ENCODE results near the gene SLC6A5.

DNA sequence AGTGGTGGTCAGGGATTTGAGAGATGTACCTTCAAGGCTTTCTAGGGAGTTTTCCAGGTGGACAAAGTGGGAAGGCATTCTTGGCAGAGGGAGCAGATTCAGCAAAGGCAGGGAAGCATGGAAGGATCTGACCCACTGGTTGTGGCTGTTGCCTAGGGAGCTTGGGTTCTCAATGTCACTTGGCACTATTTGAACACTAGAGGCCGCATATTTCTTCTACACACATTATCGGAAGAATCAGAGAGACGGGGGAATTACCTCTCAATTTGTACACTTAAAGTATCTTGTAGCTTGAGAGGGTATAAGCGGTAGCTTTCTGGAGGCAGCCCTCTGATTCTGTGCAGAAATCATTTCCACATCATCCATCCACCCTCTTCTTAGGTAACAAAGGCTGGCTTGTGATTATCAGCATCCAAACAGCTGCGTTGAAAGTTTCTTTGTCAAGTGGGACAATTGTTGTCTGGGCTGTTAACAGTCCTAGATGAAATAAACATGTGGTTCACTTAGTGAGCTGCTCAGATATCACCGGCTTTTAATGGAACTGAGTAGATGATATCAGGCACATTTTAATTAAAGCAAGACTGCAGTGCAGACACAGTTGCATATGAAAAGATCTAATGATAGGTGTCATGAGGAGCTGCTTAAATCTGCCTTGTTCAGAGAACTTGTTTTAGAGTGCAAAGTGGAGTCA, 72.6 kb downstream of the SLC6A5 start:
- TF ChIP-seq RFX5 (IDR thresholded peaks at IDR 0.05; ENCODE audit: low read depth, low read length) = no peak
- TF ChIP-seq, protein P1, sequence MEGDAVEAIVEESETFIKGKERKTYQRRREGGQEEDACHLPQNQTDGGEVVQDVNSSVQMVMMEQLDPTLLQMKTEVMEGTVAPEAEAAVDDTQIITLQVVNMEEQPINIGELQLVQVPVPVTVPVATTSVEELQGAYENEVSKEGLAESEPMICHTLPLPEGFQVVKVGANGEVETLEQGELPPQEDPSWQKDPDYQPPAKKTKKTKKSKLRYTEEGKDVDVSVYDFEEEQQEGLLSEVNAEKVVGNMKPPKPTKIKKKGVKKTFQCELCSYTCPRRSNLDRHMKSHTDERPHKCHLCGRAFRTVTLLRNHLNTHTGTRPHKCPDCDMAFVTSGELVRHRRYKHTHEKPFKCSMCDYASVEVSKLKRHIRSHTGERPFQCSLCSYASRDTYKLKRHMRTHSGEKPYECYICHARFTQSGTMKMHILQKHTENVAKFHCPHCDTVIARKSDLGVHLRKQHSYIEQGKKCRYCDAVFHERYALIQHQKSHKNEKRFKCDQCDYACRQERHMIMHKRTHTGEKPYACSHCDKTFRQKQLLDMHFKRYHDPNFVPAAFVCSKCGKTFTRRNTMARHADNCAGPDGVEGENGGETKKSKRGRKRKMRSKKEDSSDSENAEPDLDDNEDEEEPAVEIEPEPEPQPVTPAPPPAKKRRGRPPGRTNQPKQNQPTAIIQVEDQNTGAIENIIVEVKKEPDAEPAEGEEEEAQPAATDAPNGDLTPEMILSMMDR (conservative IDR thresholded peaks at IDR 0.05; ENCODE audit: low read depth, low read length) = no peak
- TF ChIP-seq POLR2A (IDR thresholded peaks at IDR 0.05; ENCODE audit: low read depth, low read length) = no peak
- TF ChIP-seq RAD21 (IDR thresholded peaks at IDR 0.05; ENCODE audit: low read length) = no peak
- TF ChIP-seq, protein P2, sequence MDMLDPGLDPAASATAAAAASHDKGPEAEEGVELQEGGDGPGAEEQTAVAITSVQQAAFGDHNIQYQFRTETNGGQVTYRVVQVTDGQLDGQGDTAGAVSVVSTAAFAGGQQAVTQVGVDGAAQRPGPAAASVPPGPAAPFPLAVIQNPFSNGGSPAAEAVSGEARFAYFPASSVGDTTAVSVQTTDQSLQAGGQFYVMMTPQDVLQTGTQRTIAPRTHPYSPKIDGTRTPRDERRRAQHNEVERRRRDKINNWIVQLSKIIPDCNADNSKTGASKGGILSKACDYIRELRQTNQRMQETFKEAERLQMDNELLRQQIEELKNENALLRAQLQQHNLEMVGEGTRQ (IDR thresholded peaks at IDR 0.05; ENCODE audit: low read depth, low read length) = no peak
- TF ChIP-seq MXI1 (IDR thresholded peaks at IDR 0.05; ENCODE audit: borderline replicate concordance, low read depth, low read length) = no peak
- no peak for TF ChIP-seq SMC3 (IDR thresholded peaks at IDR 0.05; ENCODE audit: low read depth, low read length)
- TF ChIP-seq RCOR1 (IDR thresholded peaks at IDR 0.05; ENCODE audit: insufficient replicate concordance, low read length) = no peak
- no peak for TF ChIP-seq NFE2L2 (IDR thresholded peaks at IDR 0.05; ENCODE audit: low read depth, low read length)

Measured in IMR-90 (cell line).